Fibroblast of lung (primary cell): ENCODE measurements around the gene C9orf72. TPM values are rescaled to one million over a fixed set of nuclear protein-coding genes. Genes with fewer than 3 reads are reported as not detected.

ENCODE experiments used
- DNase-seq, 2 donors: peaks; one replicate each; pipeline versions ENCODE4 v3.0.0 to v3.0.0-alpha.2; 2010; ENCODE audit warnings: low read depth in 2 of 2
- H2AFZ ChIP-seq: 2 replicates; pipeline ENCODE4 v1.5.1; 2012; ENCODE audit warnings: low read length, control low read depth, inconsistent platforms
- H3K27ac ChIP-seq: 2 replicates; pipeline ENCODE4 v1.5.1; 2011; ENCODE audit warnings: low read length, control low read depth; ENCODE audit not compliant: insufficient read depth
- H3K27me3 ChIP-seq: 2 replicates; pipeline ENCODE4 v1.5.1; 2011; ENCODE audit warnings: mild to moderate bottlenecking, low read length; ENCODE audit not compliant: control insufficient read depth, insufficient read depth
- H3K36me3 ChIP-seq: 2 replicates; pipeline ENCODE4 v1.5.1; 2011; ENCODE audit warnings: low read length; ENCODE audit not compliant: control insufficient read depth, insufficient read depth
- H3K4me1 ChIP-seq: 2 replicates; pipeline ENCODE4 v1.5.1; 2011; ENCODE audit warnings: low read length; ENCODE audit not compliant: control insufficient read depth, insufficient read depth; ENCODE audit errors: extremely low read depth
- H3K4me2 ChIP-seq: 2 replicates; pipeline ENCODE4 v1.5.1; 2011; ENCODE audit warnings: low read length, control low read depth; ENCODE audit not compliant: insufficient read depth; ENCODE audit errors: extremely low read depth
- H3K4me3 ChIP-seq, 4 experiments: fragments of 200-600 bp in 1 of 4; sonication (generic) in 1 of 4; replicated peaks in 1 of 4; 2 replicates each; pipeline ENCODE4 v1.5.1; 2011 to 2016; ENCODE audit warnings: low read length in 4 of 4, low read depth in 3 of 4, mild to moderate bottlenecking in 3 of 4, control low read depth in 2 of 4, inconsistent platforms in 1 of 4, mixed read lengths in 1 of 4; ENCODE audit not compliant: insufficient read depth in 1 of 4; ENCODE audit errors: control extremely low read depth in 1 of 4
- H3K79me2 ChIP-seq: 2 replicates; pipeline ENCODE4 v1.5.1; 2012; ENCODE audit warnings: mild to moderate bottlenecking, low read length, inconsistent platforms; ENCODE audit not compliant: control insufficient read depth, insufficient read depth
- H3K9ac ChIP-seq: 2 replicates; pipeline ENCODE4 v1.5.1; 2011; ENCODE audit warnings: mild to moderate bottlenecking, low read length, control low read depth; ENCODE audit not compliant: insufficient read depth
- H3K9me3 ChIP-seq: 2 replicates; pipeline ENCODE4 v1.5.1; 2012; ENCODE audit warnings: low read depth, low read length; ENCODE audit not compliant: control insufficient read depth, insufficient read depth
- H4K20me1 ChIP-seq: 2 replicates; pipeline ENCODE4 v1.5.1; 2011; ENCODE audit warnings: low read length; ENCODE audit not compliant: control insufficient read depth, insufficient read depth; ENCODE audit errors: extremely low read depth
- EZH2 ChIP-seq: IDR thresholded peaks from 2 replicates; pipeline ENCODE4 v1.5.1; 2012; ENCODE audit warnings: low read length, control low read depth, mild to moderate bottlenecking; ENCODE audit errors: missing control alignments
- polyA plus RNA-seq, 2 donors: library from polyadenylated mRNA; depleted of rRNA in 1 of 2; stranded (reverse) in 1 of 2; unstranded in 1 of 2; fragments of >200 nt; gene quantifications; 2 replicates each; pipeline ENCODE4 v1.2.1, GENCODE V29; 2011 to 2012; ENCODE audit warnings: missing spikeins in 1 of 2
- total RNA-seq: library from RNA; depleted of rRNA; stranded (reverse); fragments of >200 nt; gene quantifications from 2 replicates; pipeline ENCODE4 v1.2.1, GENCODE V29; 2014
- TF ChIP-seq, protein P1 (sequence below), 2 donors: IDR thresholded peaks in 1 of 2; conservative IDR thresholded peaks in 1 of 2; 1 replicate in 1 of 2; 2 replicates in 1 of 2; pipeline ENCODE4 v1.5.1; 2011 to 2012; ENCODE audit warnings: low read length in 2 of 2, control low read depth in 1 of 2, inconsistent platforms in 1 of 2, low read depth in 1 of 2, mild to moderate bottlenecking in 1 of 2

Gene C9orf72
- total and polyA plus RNA-seq, 2 donors (not counting 1 experiment from before 2014, with no cell fraction given): 3.6 to 4.5 TPM

DNA sequence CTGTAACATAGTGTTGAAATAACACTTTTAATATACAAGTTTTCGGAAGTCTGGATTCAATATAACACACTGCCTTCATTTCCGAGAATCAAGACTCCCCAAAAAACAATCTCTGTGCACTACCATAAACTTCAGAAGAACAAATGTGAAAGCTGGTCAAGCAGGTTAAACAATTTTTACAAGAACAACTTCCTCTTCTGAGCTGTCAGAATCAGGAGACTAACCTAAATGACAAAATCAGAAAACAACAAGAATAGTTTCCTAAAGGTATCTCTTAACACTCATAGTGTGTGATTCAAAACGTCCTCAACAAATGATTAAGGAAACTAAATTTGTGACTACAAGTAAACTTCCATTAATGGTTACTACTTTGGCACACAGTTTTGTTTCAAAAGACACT is 11.6 kb downstream of the C9orf72 start:
- no peak overlapping the region for H3K9ac ChIP-seq
- no peak for DNase-seq
- no peak overlapping the region for H2AFZ ChIP-seq
- no peak overlapping the region for H3K27ac ChIP-seq
- H3K9me3 ChIP-seq: no peaks in the 10 kb centered on the region
- H3K36me3 ChIP-seq: no peaks in the 10 kb centered on the region
- H3K4me2 ChIP-seq: no peak overlapping the region
- no peak overlapping the region for H3K4me3 ChIP-seq
- no peaks in the 10 kb centered on the region for H3K4me1 ChIP-seq
- TF ChIP-seq, protein P1, sequence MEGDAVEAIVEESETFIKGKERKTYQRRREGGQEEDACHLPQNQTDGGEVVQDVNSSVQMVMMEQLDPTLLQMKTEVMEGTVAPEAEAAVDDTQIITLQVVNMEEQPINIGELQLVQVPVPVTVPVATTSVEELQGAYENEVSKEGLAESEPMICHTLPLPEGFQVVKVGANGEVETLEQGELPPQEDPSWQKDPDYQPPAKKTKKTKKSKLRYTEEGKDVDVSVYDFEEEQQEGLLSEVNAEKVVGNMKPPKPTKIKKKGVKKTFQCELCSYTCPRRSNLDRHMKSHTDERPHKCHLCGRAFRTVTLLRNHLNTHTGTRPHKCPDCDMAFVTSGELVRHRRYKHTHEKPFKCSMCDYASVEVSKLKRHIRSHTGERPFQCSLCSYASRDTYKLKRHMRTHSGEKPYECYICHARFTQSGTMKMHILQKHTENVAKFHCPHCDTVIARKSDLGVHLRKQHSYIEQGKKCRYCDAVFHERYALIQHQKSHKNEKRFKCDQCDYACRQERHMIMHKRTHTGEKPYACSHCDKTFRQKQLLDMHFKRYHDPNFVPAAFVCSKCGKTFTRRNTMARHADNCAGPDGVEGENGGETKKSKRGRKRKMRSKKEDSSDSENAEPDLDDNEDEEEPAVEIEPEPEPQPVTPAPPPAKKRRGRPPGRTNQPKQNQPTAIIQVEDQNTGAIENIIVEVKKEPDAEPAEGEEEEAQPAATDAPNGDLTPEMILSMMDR (conservative IDR thresholded peaks at IDR 0.05 in 1 of 2, IDR thresholded peaks at IDR 0.05 in 1 of 2; ENCODE audit: low read depth in 1 of 2, low read length in 2 of 2): no peak
- no peak for TF ChIP-seq EZH2
- no peaks in the 10 kb centered on the region for H3K27me3 ChIP-seq
- no peaks in the 10 kb centered on the region for H3K79me2 ChIP-seq
- H4K20me1 ChIP-seq: no peaks in the 10 kb centered on the region

DNA sequence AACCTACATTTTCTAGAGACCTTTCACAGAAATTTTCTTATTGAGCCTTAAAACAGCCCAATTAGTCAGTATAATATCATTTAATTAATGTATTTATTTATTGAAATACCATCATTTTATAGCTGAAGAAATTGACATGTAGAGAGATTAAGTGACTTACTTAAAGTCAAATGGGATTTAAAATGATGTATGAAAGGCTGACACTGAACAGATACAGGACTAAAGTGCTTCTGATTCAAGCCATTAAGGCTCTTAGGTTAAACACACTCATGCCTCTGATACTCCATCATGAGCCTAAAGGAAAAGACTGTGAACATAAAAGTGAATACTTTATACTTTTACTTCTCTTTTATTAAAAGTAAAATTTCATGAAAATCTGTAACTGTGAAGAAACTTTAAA is 12.8 kb downstream of the C9orf72 start:
- TF ChIP-seq, protein P1 (conservative IDR thresholded peaks at IDR 0.05 in 1 of 2, IDR thresholded peaks at IDR 0.05 in 1 of 2; ENCODE audit: low read depth in 1 of 2, low read length in 2 of 2): no peak
- TF ChIP-seq EZH2: no peak
- Histone ChIP-seq H3K4me1 (no peaks in the 10 kb centered on the region), H2AFZ (no peak overlapping the region), H3K9ac (no peak overlapping the region), H4K20me1 (no peaks in the 10 kb centered on the region), H3K36me3 (no peaks in the 10 kb centered on the region), H3K79me2 (no peaks in the 10 kb centered on the region), H3K4me3 (no peak overlapping the region), H3K9me3 (no peaks in the 10 kb centered on the region), H3K27me3 (no peaks in the 10 kb centered on the region), H3K27ac (no peak overlapping the region), H3K4me2 (no peak overlapping the region)
- no peak for DNase-seq

DNA sequence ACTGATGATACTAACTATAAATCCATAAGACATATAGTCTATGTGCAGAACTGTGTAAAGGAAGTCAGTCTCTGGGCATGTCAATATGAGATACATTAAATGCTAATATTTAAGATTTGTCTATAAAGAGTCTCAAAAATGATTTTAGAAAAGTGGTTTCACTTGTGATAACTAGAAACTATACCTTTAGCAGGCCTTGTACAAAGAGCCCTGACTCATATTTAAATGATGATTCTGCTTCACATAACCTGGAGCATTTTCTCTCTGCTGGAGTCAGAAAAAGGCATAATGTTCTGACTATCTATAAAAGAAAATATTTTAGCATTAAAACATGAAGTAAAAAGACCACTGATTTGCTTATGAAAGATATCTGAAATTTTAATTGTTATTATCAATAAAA is 15.0 kb downstream of the C9orf72 start:
- Histone ChIP-seq H3K4me1 (no peaks in the 10 kb centered on the region), H3K9ac (no peak overlapping the region), H4K20me1 (no peaks in the 10 kb centered on the region), H3K27ac (no peak overlapping the region), H3K4me3 (no peak overlapping the region), H3K27me3 (no peaks in the 10 kb centered on the region), H3K36me3 (no peaks in the 10 kb centered on the region), H3K79me2 (no peaks in the 10 kb centered on the region), H2AFZ (no peak overlapping the region), H3K4me2 (no peak overlapping the region), H3K9me3 (no peaks in the 10 kb centered on the region)
- TF ChIP-seq, protein P1 (conservative IDR thresholded peaks at IDR 0.05 in 1 of 2, IDR thresholded peaks at IDR 0.05 in 1 of 2; ENCODE audit: low read depth in 1 of 2, low read length in 2 of 2): no peak
- TF ChIP-seq EZH2: no peak
- no peak for DNase-seq
